Spleen (tissue), 11 donors: Measurements from ENCODE around the gene NTN4. TPM values are rescaled to one million over a fixed set of nuclear protein-coding genes. Genes with fewer than 3 reads are reported as not detected.
A peak's percentile ranks its signal among the peaks of the same experiment; 100 is the strongest.
"Not testable (repeated sequence)": the region's sequence is repeated elsewhere in the genome, so short reads cannot be mapped to it uniquely, and the experiment has no call there.

Experiments
- DNase-seq: peaks from one replicate; pipeline ENCODE4 v3.0.0-alpha.2; 2020
- H3K27ac ChIP-seq, 8 donors: fragments of 200-600 bp; sonication (generic) in 7 of 8; 1 replicate in 4 of 8; 2 replicates in 4 of 8; pipeline versions ENCODE4 v1.5.0 to v1.8.0; 2016 to 2021; ENCODE audit warnings: inconsistent platforms in 4 of 8, mild to moderate bottlenecking in 4 of 8, moderate library complexity in 1 of 8
- H3K27me3 ChIP-seq, 7 donors: fragments of 200-600 bp; sonication (generic) in 6 of 7; replicated peaks in 1 of 7; 1 replicate in 4 of 7; 2 replicates in 3 of 7; pipeline versions ENCODE4 v1.5.0 to v1.8.0; 2016 to 2021; ENCODE audit warnings: inconsistent platforms in 3 of 7, mild to moderate bottlenecking in 1 of 7
- H3K36me3 ChIP-seq, 6 donors: fragments of 200-600 bp; sonication (generic) in 5 of 6; 1 replicate in 4 of 6; 2 replicates in 2 of 6; pipeline versions ENCODE4 v1.5.0 to v1.8.0; 2016 to 2021; ENCODE audit warnings: inconsistent platforms in 2 of 6
- H3K4me1 ChIP-seq, 6 donors: fragments of 200-600 bp; sonication (generic) in 5 of 6; 1 replicate in 3 of 6; 2 replicates in 3 of 6; pipeline versions ENCODE4 v1.5.0 to v1.8.0; 2016 to 2021; ENCODE audit warnings: inconsistent platforms in 3 of 6
- H3K4me3 ChIP-seq, 8 donors: fragments of 200-600 bp; sonication (generic) in 7 of 8; 1 replicate in 4 of 8; 2 replicates in 4 of 8; pipeline versions ENCODE4 v1.5.0 to v1.8.0; 2016 to 2021; ENCODE audit warnings: inconsistent platforms in 4 of 8, mild to moderate bottlenecking in 4 of 8, moderate library complexity in 2 of 8
- H3K9me3 ChIP-seq, 8 donors: fragments of 200-600 bp; sonication (generic) in 7 of 8; 1 replicate in 4 of 8; 2 replicates in 4 of 8; pipeline versions ENCODE4 v1.5.0 to v1.8.0; 2016 to 2021; ENCODE audit warnings: inconsistent platforms in 4 of 8
- POLR2A ChIP-seq, 3 donors: fragments of 450-650 bp; IDR thresholded peaks; one replicate each; pipeline ENCODE4 v1.5.1; 2017; ENCODE audit warnings: antibody characterized with exemption in 3 of 3, mild to moderate bottlenecking in 1 of 3
- POLR2AphosphoS5 ChIP-seq, 3 donors: sonication (generic); formaldehyde crosslinking; IDR thresholded peaks; one replicate each; pipeline ENCODE4 v1.5.1; 2017; ENCODE audit warnings: antibody characterized with exemption in 3 of 3
- WGBS, 5 donors: extraction: QIAGEN DNeasy Blood & Tissue Kit in 3 of 5; methylation state at CpG; one replicate each; pipeline versions ENCODE4 v1.1.5 to v1.1.7; 2013 to 2018; 5-methylcytosine and 5-hydroxymethylcytosine counted together
- intact Hi-C: fragments of 100-400 bp; cut with DNase I; formaldehyde crosslinking; loops from one replicate; pipeline ENCODE4 v1.15.0; 2023; ENCODE audit warnings: low total_unique reads
- polyA plus RNA-seq, 3 donors: library from polyadenylated mRNA; stranded (reverse); fragments of 200-250 nt; gene quantifications; one replicate each; pipeline ENCODE4 v1.2.1, GENCODE V29; 2013
- total RNA-seq, 7 donors: library from RNA; depleted of rRNA in 3 of 7; stranded (reverse); fragments of >200 nt in 3 of 7; fragmentation: NEBNext Ultra II Directional in 4 of 7; extraction: Animal tissue kit (Norgen Biotek cat#: 25700) in 4 of 7; gene quantifications; one replicate each; pipeline versions ENCODE4 v1.1.0 to v1.2.1, GENCODE V29; 2016 to 2021
- TF ChIP-seq, protein P1 (sequence below), 11 experiments: fragments of 200-600 bp in 7 of 11; fragments of 450-650 bp in 4 of 11; sonication (generic) in 4 of 11; IDR thresholded peaks in 8 of 11; conservative IDR thresholded peaks in 3 of 11; 1 replicate in 7 of 11; 2 replicates in 4 of 11; pipeline versions ENCODE4 v1.4.0 to v1.8.0; 2016 to 2021; ENCODE audit warnings: antibody characterized with exemption in 11 of 11, inconsistent platforms in 4 of 11, mild to moderate bottlenecking in 1 of 11
- donor health status: healthy with polysubstance abuse.
- donor health status: DM: no; HTN: no; CAD: no; lungs with moderate emphysema.
- donor health status: DM: no; HTN: no; CAD: no.
- donor health status: Bipolar disorder and iron deficiency.
- donor health status: healthy.
- donor health status: DM: no; HTN: no; CAD: no.
- donor health status: DM: yes; HTN: yes; CAD: no.

The NTN4 gene
- total and polyA plus RNA-seq, 10 donors, result 17.6 to 482 (median 292) TPM

DNA sequence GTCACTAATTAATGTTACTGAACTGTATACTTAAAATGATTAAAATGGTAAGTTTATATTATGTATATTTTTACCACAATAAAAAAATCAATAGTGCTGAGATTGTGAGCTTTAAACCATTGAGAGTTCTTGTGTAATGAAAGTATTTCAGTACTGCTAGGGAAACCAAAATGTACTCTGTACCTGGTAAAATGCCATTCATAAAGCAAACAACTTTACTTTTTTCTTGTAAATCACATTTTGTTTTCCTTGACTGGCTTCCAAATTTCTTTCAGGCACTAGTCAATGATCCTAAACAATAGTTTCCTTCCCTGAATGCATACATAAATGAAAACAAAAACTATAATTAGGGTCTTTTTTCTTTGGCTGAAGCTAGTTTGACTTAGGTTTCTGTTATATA is 38.8 kb upstream of the NTN4 start:
- intact Hi-C loops, result loop anchor here (10.0 kb wide), 1 partner anchor 165 kb away; the partner anchor contains the start of gene HAL
- no peak overlapping the region for H3K4me3 ChIP-seq

GRCh38 chr12:95820096-95820703 is 29.6 kb upstream of the NTN4 start:
- TF ChIP-seq POLR2A (IDR thresholded peaks at IDR 0.05), result no peak
- no peak for TF ChIP-seq POLR2AphosphoS5 (IDR thresholded peaks at IDR 0.05)
- TF ChIP-seq, protein P1, sequence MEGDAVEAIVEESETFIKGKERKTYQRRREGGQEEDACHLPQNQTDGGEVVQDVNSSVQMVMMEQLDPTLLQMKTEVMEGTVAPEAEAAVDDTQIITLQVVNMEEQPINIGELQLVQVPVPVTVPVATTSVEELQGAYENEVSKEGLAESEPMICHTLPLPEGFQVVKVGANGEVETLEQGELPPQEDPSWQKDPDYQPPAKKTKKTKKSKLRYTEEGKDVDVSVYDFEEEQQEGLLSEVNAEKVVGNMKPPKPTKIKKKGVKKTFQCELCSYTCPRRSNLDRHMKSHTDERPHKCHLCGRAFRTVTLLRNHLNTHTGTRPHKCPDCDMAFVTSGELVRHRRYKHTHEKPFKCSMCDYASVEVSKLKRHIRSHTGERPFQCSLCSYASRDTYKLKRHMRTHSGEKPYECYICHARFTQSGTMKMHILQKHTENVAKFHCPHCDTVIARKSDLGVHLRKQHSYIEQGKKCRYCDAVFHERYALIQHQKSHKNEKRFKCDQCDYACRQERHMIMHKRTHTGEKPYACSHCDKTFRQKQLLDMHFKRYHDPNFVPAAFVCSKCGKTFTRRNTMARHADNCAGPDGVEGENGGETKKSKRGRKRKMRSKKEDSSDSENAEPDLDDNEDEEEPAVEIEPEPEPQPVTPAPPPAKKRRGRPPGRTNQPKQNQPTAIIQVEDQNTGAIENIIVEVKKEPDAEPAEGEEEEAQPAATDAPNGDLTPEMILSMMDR (IDR thresholded peaks at IDR 0.05 in 8 of 11, conservative IDR thresholded peaks at IDR 0.05 in 3 of 11), result peak in 8 of 11 experiments; percentile 8 to 72 (median 54)
- no peaks in the 10 kb centered on the region for H3K36me3 ChIP-seq
- WGBS, 5 donors, result 0 to 3% (median 0%) methylated on average over 1 of the region's 1 CpG
- no peak overlapping the region for H3K4me3 ChIP-seq
- H3K9me3 ChIP-seq, result no peaks in the 10 kb centered on the region
- H3K4me1 ChIP-seq, result peaks cover 0 to 5% (median 0%) of the 10 kb centered on the region in 6 donors
- no peak for DNase-seq
- H3K27ac ChIP-seq, result no peak overlapping the region
- peaks cover 0 to 3% (median 0%) of the 10 kb centered on the region in 7 donors for H3K27me3 ChIP-seq
- intact Hi-C loops, result loop anchor here (10.0 kb wide), 1 partner anchor 175 kb away; the partner anchor contains the start of gene HAL

More for the DNA sequence above, 38.8 kb upstream of the NTN4 start:
- H3K27me3 ChIP-seq, result peaks cover 0 to 15% (median 0%) of the 10 kb centered on the region in 7 donors
- no peaks in the 10 kb centered on the region for H3K4me1 ChIP-seq
- H3K27ac ChIP-seq, result no peak overlapping the region
- no peaks in the 10 kb centered on the region for H3K36me3 ChIP-seq
- DNase-seq, result no peak
- H3K9me3 ChIP-seq, result no peaks in the 10 kb centered on the region
- TF ChIP-seq POLR2A (IDR thresholded peaks at IDR 0.05) (no peak), POLR2AphosphoS5 (IDR thresholded peaks at IDR 0.05) (no peak)
- TF ChIP-seq, protein P1 (IDR thresholded peaks at IDR 0.05 in 8 of 11, conservative IDR thresholded peaks at IDR 0.05 in 3 of 11), result no peak

GRCh38 chr12:95815632-95816212 is 25.2 kb upstream of the NTN4 start:
- Histone ChIP-seq H3K27ac (no peak overlapping the region), H3K4me3 (no peak overlapping the region), H3K4me1 (peaks cover 0 to 6% (median 0%) of the 10 kb centered on the region in 6 donors), H3K36me3 (no peaks in the 10 kb centered on the region), H3K27me3 (peaks cover 0 to 12% (median 0%) of the 10 kb centered on the region in 7 donors), H3K9me3 (no peaks in the 10 kb centered on the region)
- 60 to 69% (median 62%) methylated on average over 5 of the region's 5 CpGs for WGBS, 5 donors
- intact Hi-C loops, result loop anchor here (10.0 kb wide), 1 partner anchor 231 kb away; no protein-coding TSS in a partner anchor
- TF ChIP-seq, protein P1 (IDR thresholded peaks at IDR 0.05 in 8 of 11, conservative IDR thresholded peaks at IDR 0.05 in 3 of 11), result peak; percentile 27 to 75 (median 59)
- TF ChIP-seq POLR2AphosphoS5 (IDR thresholded peaks at IDR 0.05) (no peak), POLR2A (IDR thresholded peaks at IDR 0.05) (no peak)
- DNase-seq, result no peak

DNA sequence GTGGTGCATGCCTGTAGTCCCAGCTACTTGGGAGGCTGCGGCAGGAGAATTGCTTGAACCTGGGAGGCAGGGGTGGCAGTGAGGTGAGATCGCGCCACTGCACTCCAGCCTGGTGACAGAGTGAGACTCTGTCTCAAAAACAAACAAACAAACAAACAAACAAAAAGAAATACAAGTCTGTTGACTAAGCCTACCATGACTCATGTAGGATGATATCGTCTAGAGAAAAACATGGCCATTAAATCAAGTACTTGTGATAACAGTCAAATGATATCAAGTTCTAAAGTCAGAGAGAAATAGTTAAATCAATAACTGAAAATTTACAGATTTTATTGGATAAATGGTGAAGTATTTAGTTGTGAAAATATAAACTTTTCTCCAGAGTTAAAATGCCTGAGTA is 21.6 kb upstream of the NTN4 start:
- H3K36me3 ChIP-seq, H3K27ac ChIP-seq, DNase-seq, H3K4me3 ChIP-seq, H3K4me1 ChIP-seq, H3K9me3 ChIP-seq: not testable (repeated sequence)
- intact Hi-C loops, result loop anchor here (10.0 kb wide), 1 partner anchor 227 kb away; no protein-coding TSS in a partner anchor
- peaks cover 0 to 12% (median 0%) of the 10 kb centered on the region in 7 donors for H3K27me3 ChIP-seq
- 92 to 97% (median 93%) methylated on average over 4 of the region's 4 CpGs for WGBS, 5 donors
